HG03039 (cell line): Measurements from ENCODE around the gene SNAI3.

Source experiments
- ATAC-seq: cut with Tn5 transposase; IDR thresholded peaks from one replicate; pipeline ENCODE4 v1.9.1; 2021; ENCODE audit warnings: mild to moderate bottlenecking, moderate library complexity; ENCODE audit not compliant: unreplicated experiment

SNAI3 gene

GRCh38 chr16:88721815-88722755 lies 35.8 kb upstream of the SNAI3 start:
- no peak for ATAC-seq

GRCh38 chr16:88721236-88721635 lies 34.9 kb upstream of the SNAI3 start:
- no peak for ATAC-seq

- no peak for ATAC-seq
Measured at GRCh38 chr16:88720396-88720970, 34.2 kb upstream of the SNAI3 start.

- ATAC-seq, result no peak
Measured at GRCh38 chr16:88719933-88720296, 33.6 kb upstream of the SNAI3 start.

GRCh38 chr16:88719267-88719932 lies 33.1 kb upstream of the SNAI3 start:
- ATAC-seq, result no peak

GRCh38 chr16:88718178-88718577 lies 31.9 kb upstream of the SNAI3 start:
- no peak for ATAC-seq

GRCh38 chr16:88716601-88717001 lies 30.3 kb upstream of the SNAI3 start:
- no peak for ATAC-seq

- no peak for ATAC-seq
Measured at GRCh38 chr16:88716201-88716600, 29.9 kb upstream of the SNAI3 start.

- ATAC-seq, result no peak
Measured at GRCh38 chr16:88715312-88716190, 29.2 kb upstream of the SNAI3 start.

- ATAC-seq, result no peak
Measured at GRCh38 chr16:88714420-88715302, 28.4 kb upstream of the SNAI3 start.

GRCh38 chr16:88713568-88714419 lies 27.5 kb upstream of the SNAI3 start:
- ATAC-seq, result no peak

GRCh38 chr16:88713054-88713453 lies 26.7 kb upstream of the SNAI3 start:
- ATAC-seq, result no peak

GRCh38 chr16:88712362-88712979 lies 26.2 kb upstream of the SNAI3 start:
- ATAC-seq, result no peak

- ATAC-seq, result no peak
Measured at GRCh38 chr16:88711750-88712340, 25.5 kb upstream of the SNAI3 start.

- no peak for ATAC-seq
Measured at GRCh38 chr16:88710556-88710955, 24.2 kb upstream of the SNAI3 start.

GRCh38 chr16:88706965-88707826 lies 20.9 kb upstream of the SNAI3 start:
- no peak for ATAC-seq
